Activated B cell treated with CpG ODN at 0.5 μM for 24 hours (primary cell): ENCODE results near the gene TAS1R3. TPM values are rescaled to one million over a fixed set of nuclear protein-coding genes. Genes with fewer than 3 reads are reported as not detected.

Source experiments
- ATAC-seq: fragments of 200-7000 bp; cut with Tn5 transposase; one replicate; pipeline ENCODE4 v1.10.0; 2021; ENCODE audit warnings: low read depth, mild to moderate bottlenecking, moderate library complexity
- CTCF ChIA-PET: fragments of 350-600 bp; sonication (Branson Sonifier 250); formaldehyde crosslinking; loops from one replicate; lab custom pipeline; 2021; ENCODE audit warnings: antibody characterized with exemption; lab: Charles Lee
- POLR2A ChIA-PET: fragments of 350-600 bp; sonication (Branson Sonifier 250); formaldehyde crosslinking; loops from one replicate; lab custom pipeline; 2021; ENCODE audit warnings: antibody characterized with exemption; lab: Charles Lee
- DNase-seq: peaks from one replicate; pipeline ENCODE4 v3.0.0; 2022
- H3K27ac Mint-ChIP-seq: one replicate; pipeline ENCODE4 v1.8.0; 2020; ENCODE audit warnings: mixed read lengths
- H3K27me3 Mint-ChIP-seq: one replicate; pipeline ENCODE4 v1.8.0; 2021; ENCODE audit warnings: mixed read lengths
- H3K36me3 Mint-ChIP-seq: one replicate; pipeline ENCODE4 v1.8.0; 2021; ENCODE audit warnings: low read depth, mixed read lengths
- H3K4me1 Mint-ChIP-seq: one replicate; pipeline ENCODE4 v1.8.0; 2021; ENCODE audit warnings: mixed read lengths
- H3K4me3 Mint-ChIP-seq: one replicate; pipeline ENCODE4 v1.8.0; 2020; ENCODE audit warnings: mild to moderate bottlenecking, mixed read lengths
- H3K9me3 Mint-ChIP-seq: one replicate; pipeline ENCODE4 v1.8.0; 2020; ENCODE audit warnings: mixed read lengths
- intact Hi-C: fragments of 100-400 bp; cut with micrococcal nuclease; formaldehyde crosslinking; loops from one replicate; pipeline ENCODE4 v1.15.1; 2024
- total RNA-seq: library from RNA; stranded (reverse); gene quantifications from 2 replicates; pipeline ENCODE4 v1.2.3, GENCODE V29; 2022
- TF ChIP-seq, protein P1 (sequence below): fragments of 200-600 bp; IDR thresholded peaks from one replicate; pipeline ENCODE4 v1.8.0; 2022; ENCODE audit warnings: antibody characterized with exemption, mild to moderate bottlenecking

TAS1R3 gene
- total RNA-seq, 1 donor from 2014 or later: 2.5 TPM

GRCh38 chr1:1348420-1349255 lies 17.6 kb downstream of the TAS1R3 start:
- H3K36me3 Mint-ChIP-seq: no peaks in the 10 kb centered on the region
- DNase-seq (no peak), ATAC-seq (peak; percentile 47)
- TF ChIP-seq, protein P1, sequence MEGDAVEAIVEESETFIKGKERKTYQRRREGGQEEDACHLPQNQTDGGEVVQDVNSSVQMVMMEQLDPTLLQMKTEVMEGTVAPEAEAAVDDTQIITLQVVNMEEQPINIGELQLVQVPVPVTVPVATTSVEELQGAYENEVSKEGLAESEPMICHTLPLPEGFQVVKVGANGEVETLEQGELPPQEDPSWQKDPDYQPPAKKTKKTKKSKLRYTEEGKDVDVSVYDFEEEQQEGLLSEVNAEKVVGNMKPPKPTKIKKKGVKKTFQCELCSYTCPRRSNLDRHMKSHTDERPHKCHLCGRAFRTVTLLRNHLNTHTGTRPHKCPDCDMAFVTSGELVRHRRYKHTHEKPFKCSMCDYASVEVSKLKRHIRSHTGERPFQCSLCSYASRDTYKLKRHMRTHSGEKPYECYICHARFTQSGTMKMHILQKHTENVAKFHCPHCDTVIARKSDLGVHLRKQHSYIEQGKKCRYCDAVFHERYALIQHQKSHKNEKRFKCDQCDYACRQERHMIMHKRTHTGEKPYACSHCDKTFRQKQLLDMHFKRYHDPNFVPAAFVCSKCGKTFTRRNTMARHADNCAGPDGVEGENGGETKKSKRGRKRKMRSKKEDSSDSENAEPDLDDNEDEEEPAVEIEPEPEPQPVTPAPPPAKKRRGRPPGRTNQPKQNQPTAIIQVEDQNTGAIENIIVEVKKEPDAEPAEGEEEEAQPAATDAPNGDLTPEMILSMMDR: no peak
- peak overlapping the region; percentile 77 for H3K4me3 Mint-ChIP-seq
- no peak overlapping the region for H3K27ac Mint-ChIP-seq
- intact Hi-C loops: loop anchor here (1.0 kb wide), 3 partner anchors 24 to 40 kb away; partner anchors contain the start of genes AURKAIP1, CPTP, INTS11 and PUSL1
- H3K9me3 Mint-ChIP-seq: no peaks in the 10 kb centered on the region
- peaks cover 27% of the 10 kb centered on the region for H3K4me1 Mint-ChIP-seq
- POLR2A ChIA-PET: interaction anchor here (0.5 to 1.4 kb wide), 7 partner anchors 24 to 316 kb away, joined by 3 to 10 read pairs (median 3); partner anchors contain the start of genes AURKAIP1, CCNL2, CPTP and INTS11
- peaks cover 10% of the 10 kb centered on the region for H3K27me3 Mint-ChIP-seq
- CTCF ChIA-PET: interaction anchor here (0.8 kb wide), 1 partner anchor 156 kb away, joined by 3 read pairs; no protein-coding TSS in a partner anchor

GRCh38 chr1:1349256-1350012 lies 18.4 kb downstream of the TAS1R3 start, which contains the start of gene DVL1:
Gene DVL1, minus strand, starts transcription at chr1:1349418. Its CDS starts 353 bp downstream, at chr1:1349065.
- Mint-ChIP-seq H3K36me3 (no peaks in the 10 kb centered on the region), H3K4me1 (peaks cover 30% of the 10 kb centered on the region), H3K9me3 (no peaks in the 10 kb centered on the region), H3K27me3 (peaks cover 12% of the 10 kb centered on the region), H3K27ac (no peak within 1 kb of the TSS), H3K4me3 (peak within 1 kb of the TSS; percentile 77)
- TF ChIP-seq, protein P1: no peak
- intact Hi-C loops: loop anchor here (1.0 to 5.0 kb wide), 4 partner anchors 25 to 93 kb away; partner anchors contain the start of genes AURKAIP1, CPTP, INTS11 and PUSL1
- CTCF ChIA-PET: no interaction called here
- ATAC-seq (peak; percentile 84), DNase-seq (peak; percentile 75)
- POLR2A ChIA-PET: interaction anchor here (1.2 kb wide), 1 partner anchor 317 kb away, joined by 3 read pairs; no protein-coding TSS in a partner anchor

DNA sequence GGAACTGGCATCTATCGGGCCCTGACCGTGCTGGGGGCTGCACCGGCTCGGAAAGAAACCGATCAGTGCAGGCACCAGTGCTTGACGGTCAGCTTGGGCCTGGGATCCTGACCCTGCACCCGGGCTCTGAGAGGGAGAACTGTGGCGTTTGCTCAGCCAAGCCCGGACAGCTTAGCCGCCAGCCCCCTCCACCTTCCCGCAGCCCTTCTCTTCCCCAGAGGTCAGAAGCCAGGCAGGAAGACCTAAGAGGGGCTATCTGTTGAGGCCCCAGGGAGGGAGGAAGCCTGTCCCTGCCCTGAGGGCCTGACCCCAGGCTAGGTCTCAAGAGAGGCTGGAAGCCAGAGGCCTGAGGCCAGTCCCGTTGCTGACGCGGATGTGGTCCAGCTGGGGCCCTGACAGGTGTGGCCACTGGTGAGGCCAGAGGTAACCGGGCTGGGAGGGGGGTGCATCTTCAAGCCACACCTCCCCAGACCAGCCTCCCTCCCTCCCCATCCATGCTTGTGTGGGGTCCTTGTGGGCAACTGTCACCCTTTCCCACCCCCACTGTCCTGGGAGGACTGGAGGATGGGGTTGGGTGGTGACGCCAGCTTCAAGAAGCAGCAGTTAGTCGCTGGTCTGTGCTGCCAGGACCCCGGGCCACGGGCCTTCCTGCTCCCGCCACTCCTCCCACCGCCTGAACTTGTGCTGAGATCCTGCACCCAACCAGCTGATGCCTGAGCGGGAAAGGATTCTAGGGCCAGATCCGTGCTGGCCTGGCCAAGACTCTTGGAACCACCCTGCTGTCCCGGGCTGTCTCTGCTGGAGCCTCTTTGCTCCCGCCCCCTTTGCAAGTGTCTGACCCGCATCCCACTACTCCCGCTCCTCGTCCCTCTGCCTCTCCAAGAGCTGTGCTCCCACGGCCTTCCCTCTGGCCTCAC lies 20.7 kb downstream of the TAS1R3 start:
- Mint-ChIP-seq H3K9me3 (no peaks in the 10 kb centered on the region), H3K4me1 (peaks cover 27% of the 10 kb centered on the region), H3K4me3 (peak overlapping the region; percentile 59), H3K36me3 (no peaks in the 10 kb centered on the region), H3K27me3 (peaks cover 12% of the 10 kb centered on the region), H3K27ac (peak overlapping the region; percentile 43)
- ATAC-seq: no peak
- intact Hi-C loops: loop anchor here (5.0 kb wide), 1 partner anchor 91 kb away; no protein-coding TSS in a partner anchor
- ChIA-PET POLR2A (no interaction called here), CTCF (interaction anchor here (1.3 kb wide), 1 partner anchor 19 kb away, joined by 4 read pairs; no protein-coding TSS in a partner anchor)
- TF ChIP-seq, protein P1: no peak
- DNase-seq: no peak

GRCh38 chr1:1352786-1353388 lies 21.8 kb downstream of the TAS1R3 start:
- no peak for ATAC-seq
- CTCF ChIA-PET: interaction anchor here (1.3 kb wide), 1 partner anchor 18 kb away, joined by 4 read pairs; no protein-coding TSS in a partner anchor
- intact Hi-C loops: loop anchor here (5.0 kb wide), 1 partner anchor 89 kb away; no protein-coding TSS in a partner anchor
- peaks cover 18% of the 10 kb centered on the region for H3K27me3 Mint-ChIP-seq
- no peak overlapping the region for H3K4me3 Mint-ChIP-seq
- no peaks in the 10 kb centered on the region for H3K36me3 Mint-ChIP-seq
- POLR2A ChIA-PET: no interaction called here
- no peak for DNase-seq
- TF ChIP-seq, protein P1: no peak
- no peaks in the 10 kb centered on the region for H3K9me3 Mint-ChIP-seq
- H3K4me1 Mint-ChIP-seq: peaks cover 22% of the 10 kb centered on the region
- no peak overlapping the region for H3K27ac Mint-ChIP-seq
